ENCODE results near the gene CACHD1.

Gene CACHD1

GRCh38 chr1:64525116-64525686, 55.3 kb downstream of the CACHD1 start:
- DNase-seq: no peak

- DNase-seq: no peak
These were observed 56.4 kb downstream of the CACHD1 start for GRCh38 chr1:64526312-64526711.

GRCh38 chr1:64527165-64527564, 57.2 kb downstream of the CACHD1 start:
- DNase-seq: no peak

- DNase-seq: no peak
These were observed 57.9 kb downstream of the CACHD1 start for GRCh38 chr1:64527786-64528185.

- no peak for DNase-seq
These were observed 61.2 kb downstream of the CACHD1 start for GRCh38 chr1:64530969-64531692.

- no peak for DNase-seq
These were observed 62.7 kb downstream of the CACHD1 start for GRCh38 chr1:64532646-64533045.

GRCh38 chr1:64535938-64536835, 66.3 kb downstream of the CACHD1 start:
- no peak for DNase-seq

- DNase-seq: no peak
These were observed 67.0 kb downstream of the CACHD1 start for GRCh38 chr1:64536836-64537490.

- no peak for DNase-seq
These were observed 68.0 kb downstream of the CACHD1 start for GRCh38 chr1:64537942-64538341.

- DNase-seq: no peak
These were observed 68.5 kb downstream of the CACHD1 start for GRCh38 chr1:64538389-64538788.

GRCh38 chr1:64539289-64539688, 69.4 kb downstream of the CACHD1 start:
- no peak for DNase-seq

GRCh38 chr1:64539781-64540218, 69.9 kb downstream of the CACHD1 start:
- DNase-seq: peak; percentile 64

- DNase-seq: no peak
These were observed 70.4 kb downstream of the CACHD1 start for GRCh38 chr1:64540265-64540791.

GRCh38 chr1:64542118-64542517, 72.2 kb downstream of the CACHD1 start:
- DNase-seq: no peak

GRCh38 chr1:64543831-64544230, 73.9 kb downstream of the CACHD1 start:
- DNase-seq: no peak

GRCh38 chr1:64545118-64545843, 75.4 kb downstream of the CACHD1 start:
- no peak for DNase-seq

GRCh38 chr1:64546013-64546412, 76.1 kb downstream of the CACHD1 start:
- no peak for DNase-seq

GRCh38 chr1:64549464-64550239, 79.7 kb downstream of the CACHD1 start:
- DNase-seq: no peak

- DNase-seq: no peak
These were observed 80.6 kb downstream of the CACHD1 start for GRCh38 chr1:64550510-64550909.

- no peak for DNase-seq
These were observed 81.1 kb downstream of the CACHD1 start for GRCh38 chr1:64550946-64551605.

- DNase-seq: no peak
These were observed 83.4 kb downstream of the CACHD1 start for GRCh38 chr1:64553285-64553684.

Data from femur (tissue), 1 donor.